ENCODE results near the gene C5AR1. TPM values are rescaled to one million over a fixed set of nuclear protein-coding genes. Genes with fewer than 3 reads are reported as not detected.

C5AR1 gene
- total and polyA plus RNA-seq, 9 of the 15 experiments (the other 6 are each of a cell fraction or from before 2014, with no cell fraction given), result 0.06 to 1.6 (median 0.28) TPM; not detected in 3

DNA sequence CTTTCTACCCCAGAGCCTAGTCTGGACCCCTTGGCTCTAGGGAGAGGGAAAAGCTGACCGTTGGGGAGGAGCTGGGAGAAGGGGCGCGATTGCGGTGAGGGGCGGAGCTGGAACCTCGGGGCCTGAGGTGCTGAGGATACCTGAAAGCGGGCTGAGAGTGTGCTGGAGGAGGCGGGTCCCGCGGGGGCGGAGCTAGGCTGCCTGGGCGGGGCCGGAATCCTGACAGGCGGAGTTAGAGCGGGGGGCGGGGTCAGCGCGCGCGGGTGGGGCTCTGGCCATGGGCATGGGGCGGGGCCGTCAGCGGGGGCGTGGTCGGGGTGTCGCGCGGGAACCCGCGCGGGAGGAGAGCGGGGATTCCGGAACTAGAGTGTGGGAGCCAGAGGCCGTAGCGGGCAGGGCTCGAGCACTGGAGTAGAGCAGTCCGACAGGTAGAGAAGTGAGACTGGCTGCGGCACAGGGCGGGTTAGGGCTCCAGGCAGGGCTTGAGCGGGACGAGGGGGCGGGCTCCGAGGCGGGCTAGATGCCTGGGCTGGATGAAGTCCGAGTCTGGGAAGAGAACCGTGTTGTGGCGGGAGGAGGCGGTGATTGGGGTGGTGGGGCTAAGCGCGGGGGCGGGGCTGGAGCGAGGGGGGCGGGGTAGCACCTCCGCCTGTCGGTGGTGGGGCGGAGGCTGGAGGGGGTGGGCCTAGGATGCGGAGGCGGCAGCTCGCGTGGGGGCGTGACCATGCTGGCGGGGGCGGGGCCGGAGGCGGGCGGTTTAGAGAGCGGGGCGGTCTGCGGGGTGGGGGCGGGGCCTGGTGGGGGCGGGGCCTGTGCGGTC is 35.4 kb upstream of the C5AR1 start, which contains the start of gene INAFM1 (continued):
- TF ChIP-seq TAL1 (IDR thresholded peaks at IDR 0.05) (no peak), NCOA2 (IDR thresholded peaks at IDR 0.05; ENCODE audit: partially characterized antibody in 2 of 2) (no peak), ZNF57 (CRISPR knock-in tag; IDR thresholded peaks at IDR 0.05) (peak; percentile 36; the same call in 1 of the 2 replicates), ZFPM2 (CRISPR knock-in tag; IDR thresholded peaks at IDR 0.05) (no peak), MYNN (IDR thresholded peaks at IDR 0.05) (0 out of 2 replicates have a peak, but pooled peaks have one; percentile 30), MYNN (CRISPR knock-in tag; IDR thresholded peaks at IDR 0.05) (no peak), POU5F1 (IDR thresholded peaks at IDR 0.05; ENCODE audit: borderline replicate concordance, low read depth, low read length, partially characterized antibody) (no peak), NR1H2 (CRISPR knock-in tag; IDR thresholded peaks at IDR 0.05) (no peak), EWSR1 (IDR thresholded peaks at IDR 0.05; ENCODE audit: borderline replicate concordance, low read depth, partially characterized antibody) (no peak), ZNF766 (CRISPR knock-in tag; conservative IDR thresholded peaks at IDR 0.05) (peak; percentile 55; the same call in 1 of the 2 replicates), HOXB6 (CRISPR knock-in tag; IDR thresholded peaks at IDR 0.05; ENCODE audit: borderline replicate concordance) (no peak), ZKSCAN8 (CRISPR knock-in tag; IDR thresholded peaks at IDR 0.05) (no peak), WHSC1 (IDR thresholded peaks at IDR 0.05; ENCODE audit: low read length) (no peak), ZNF41 (CRISPR knock-in tag; conservative IDR thresholded peaks at IDR 0.05) (no peak), PTBP1 (IDR thresholded peaks at IDR 0.05; ENCODE audit: low read depth, low read length) (0 out of 2 replicates have a peak, but pooled peaks have one; percentile 12), ZBED1 (IDR thresholded peaks at IDR 0.05) (peak; percentile 25; the same call in 1 of the 2 replicates), FIP1L1 (IDR thresholded peaks at IDR 0.05; ENCODE audit: low read depth, low read length, poor library complexity, severe bottlenecking) (no peak), RBM17 (IDR thresholded peaks at IDR 0.05; ENCODE audit: borderline replicate concordance, low read depth, low read length) (no peak), KAT2B (IDR thresholded peaks at IDR 0.05; ENCODE audit: low read depth, low read length) (no peak), PCBP2 (IDR thresholded peaks at IDR 0.05; ENCODE audit: low read depth, low read length, poor library complexity, severe bottlenecking) (no peak), CREB1 (IDR thresholded peaks at IDR 0.05) (no peak), CREB1 (CRISPR knock-in tag; IDR thresholded peaks at IDR 0.05) (0 out of 2 replicates have a peak, but pooled peaks have one; percentile 28)
- TF ChIP-seq, protein P1, sequence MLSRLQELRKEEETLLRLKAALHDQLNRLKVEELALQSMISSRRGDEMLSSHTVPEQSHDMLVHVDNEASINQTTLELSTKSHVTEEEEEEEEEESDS (CRISPR knock-in tag; IDR thresholded peaks at IDR 0.05), result no peak
- TF ChIP-seq, protein P2, sequence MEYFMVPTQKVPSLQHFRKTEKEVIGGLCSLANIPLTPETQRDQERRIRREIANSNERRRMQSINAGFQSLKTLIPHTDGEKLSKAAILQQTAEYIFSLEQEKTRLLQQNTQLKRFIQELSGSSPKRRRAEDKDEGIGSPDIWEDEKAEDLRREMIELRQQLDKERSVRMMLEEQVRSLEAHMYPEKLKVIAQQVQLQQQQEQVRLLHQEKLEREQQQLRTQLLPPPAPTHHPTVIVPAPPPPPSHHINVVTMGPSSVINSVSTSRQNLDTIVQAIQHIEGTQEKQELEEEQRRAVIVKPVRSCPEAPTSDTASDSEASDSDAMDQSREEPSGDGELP (CRISPR knock-in tag; IDR thresholded peaks at IDR 0.05; ENCODE audit: borderline replicate concordance), result peak; percentile 20
- TF ChIP-seq, protein P3, sequence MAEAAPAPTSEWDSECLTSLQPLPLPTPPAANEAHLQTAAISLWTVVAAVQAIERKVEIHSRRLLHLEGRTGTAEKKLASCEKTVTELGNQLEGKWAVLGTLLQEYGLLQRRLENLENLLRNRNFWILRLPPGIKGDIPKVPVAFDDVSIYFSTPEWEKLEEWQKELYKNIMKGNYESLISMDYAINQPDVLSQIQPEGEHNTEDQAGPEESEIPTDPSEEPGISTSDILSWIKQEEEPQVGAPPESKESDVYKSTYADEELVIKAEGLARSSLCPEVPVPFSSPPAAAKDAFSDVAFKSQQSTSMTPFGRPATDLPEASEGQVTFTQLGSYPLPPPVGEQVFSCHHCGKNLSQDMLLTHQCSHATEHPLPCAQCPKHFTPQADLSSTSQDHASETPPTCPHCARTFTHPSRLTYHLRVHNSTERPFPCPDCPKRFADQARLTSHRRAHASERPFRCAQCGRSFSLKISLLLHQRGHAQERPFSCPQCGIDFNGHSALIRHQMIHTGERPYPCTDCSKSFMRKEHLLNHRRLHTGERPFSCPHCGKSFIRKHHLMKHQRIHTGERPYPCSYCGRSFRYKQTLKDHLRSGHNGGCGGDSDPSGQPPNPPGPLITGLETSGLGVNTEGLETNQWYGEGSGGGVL (CRISPR knock-in tag; IDR thresholded peaks at IDR 0.05), result no peak
- TF ChIP-seq, protein P4, sequence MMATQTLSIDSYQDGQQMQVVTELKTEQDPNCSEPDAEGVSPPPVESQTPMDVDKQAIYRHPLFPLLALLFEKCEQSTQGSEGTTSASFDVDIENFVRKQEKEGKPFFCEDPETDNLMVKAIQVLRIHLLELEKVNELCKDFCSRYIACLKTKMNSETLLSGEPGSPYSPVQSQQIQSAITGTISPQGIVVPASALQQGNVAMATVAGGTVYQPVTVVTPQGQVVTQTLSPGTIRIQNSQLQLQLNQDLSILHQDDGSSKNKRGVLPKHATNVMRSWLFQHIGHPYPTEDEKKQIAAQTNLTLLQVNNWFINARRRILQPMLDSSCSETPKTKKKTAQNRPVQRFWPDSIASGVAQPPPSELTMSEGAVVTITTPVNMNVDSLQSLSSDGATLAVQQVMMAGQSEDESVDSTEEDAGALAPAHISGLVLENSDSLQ (IDR thresholded peaks at IDR 0.05), result peak; percentile 66

Measured in K562 (cell line).